SU-DHL-6 (cell line): ENCODE data around the gene ATP6V1C2.

Experiments
- H2AFZ ChIP-seq: fragments of 200-600 bp; sonication (generic); 2 replicates; pipeline ENCODE4 v1.6.1; 2014; ENCODE audit warnings: low read depth, mild to moderate bottlenecking, moderate library complexity, mixed read lengths, antibody characterized with exemption, low read length; ENCODE audit not compliant: severe bottlenecking
- H3F3A ChIP-seq: fragments of 200-600 bp; shearing (Covaris generic); 2 replicates; pipeline ENCODE4 v1.6.0; 2016; ENCODE audit warnings: antibody characterized with exemption, mild to moderate bottlenecking; ENCODE audit not compliant: insufficient read depth
- H3K27ac ChIP-seq: fragments of 200-600 bp; sonication (generic); 2 replicates; pipeline ENCODE4 v1.5.1; 2016; ENCODE audit warnings: low read depth, mild to moderate bottlenecking, low read length, moderate library complexity, mixed read lengths
- H3K27me3 ChIP-seq: fragments of 200-600 bp; sonication (generic), shearing (Covaris generic); 2 replicates; pipeline ENCODE4 v1.6.0; 2014; ENCODE audit warnings: mild to moderate bottlenecking, low read length
- H3K36me3 ChIP-seq: fragments of 200-600 bp; sonication (generic); 2 replicates; pipeline ENCODE4 v1.6.1; 2014; ENCODE audit warnings: mild to moderate bottlenecking, low read length, mixed read lengths
- H3K4me2 ChIP-seq: fragments of 300-600, 200-600 bp; shearing (Covaris generic), sonication (generic); 2 replicates; pipeline ENCODE4 v1.6.0; 2014; ENCODE audit warnings: low read length, low read depth, mild to moderate bottlenecking; ENCODE audit not compliant: poor library complexity, severe bottlenecking
- H3K4me3 ChIP-seq: fragments of 200-600 bp; sonication (generic); 2 replicates; pipeline ENCODE4 v1.5.1; 2014; ENCODE audit warnings: antibody characterized with exemption, low read length, mild to moderate bottlenecking, mixed read lengths; ENCODE audit not compliant: insufficient read depth, poor library complexity, severe bottlenecking
- H3K79me2 ChIP-seq: fragments of 200-600 bp; sonication (generic); 2 replicates; pipeline ENCODE4 v1.6.1; 2014; ENCODE audit warnings: mild to moderate bottlenecking, low read length, moderate library complexity; ENCODE audit not compliant: insufficient read depth
- H3K9ac ChIP-seq: fragments of 200-600 bp; sonication (generic); 2 replicates; pipeline ENCODE4 v1.7.0; 2014; ENCODE audit warnings: mild to moderate bottlenecking, low read length
- H3K9me2 ChIP-seq: fragments of 200-600 bp; sonication (generic); replicated peaks from 2 replicates; pipeline ENCODE4 v1.6.1; 2014; ENCODE audit warnings: low read length; ENCODE audit not compliant: insufficient read depth
- H3K9me3 ChIP-seq: fragments of 200-600 bp; sonication (generic); 2 replicates; pipeline ENCODE4 v1.6.1; 2014; ENCODE audit warnings: low read length, mixed read lengths; ENCODE audit not compliant: insufficient read depth
- H4K20me1 ChIP-seq: fragments of 200-600 bp; sonication (generic); 2 replicates; pipeline ENCODE4 v1.6.1; 2014; ENCODE audit warnings: low read depth, mild to moderate bottlenecking, antibody characterized with exemption, low read length, moderate library complexity, mixed read lengths
- EZH2phosphoT487 ChIP-seq: fragments of 200-600 bp; sonication (generic), shearing (Covaris generic); conservative IDR thresholded peaks from 2 replicates; pipeline ENCODE4 v1.6.1; 2018; ENCODE audit warnings: mild to moderate bottlenecking, antibody characterized with exemption, low read length, moderate library complexity, mixed read lengths
- TF ChIP-seq, protein P1 (sequence below): fragments of 200-600 bp; sonication (generic); IDR thresholded peaks from one replicate; pipeline ENCODE4 v1.5.1; 2017; ENCODE audit warnings: antibody characterized with exemption, mild to moderate bottlenecking, low read length, moderate library complexity; ENCODE audit not compliant: insufficient read depth, poor library complexity, severe bottlenecking

ATP6V1C2 gene

DNA sequence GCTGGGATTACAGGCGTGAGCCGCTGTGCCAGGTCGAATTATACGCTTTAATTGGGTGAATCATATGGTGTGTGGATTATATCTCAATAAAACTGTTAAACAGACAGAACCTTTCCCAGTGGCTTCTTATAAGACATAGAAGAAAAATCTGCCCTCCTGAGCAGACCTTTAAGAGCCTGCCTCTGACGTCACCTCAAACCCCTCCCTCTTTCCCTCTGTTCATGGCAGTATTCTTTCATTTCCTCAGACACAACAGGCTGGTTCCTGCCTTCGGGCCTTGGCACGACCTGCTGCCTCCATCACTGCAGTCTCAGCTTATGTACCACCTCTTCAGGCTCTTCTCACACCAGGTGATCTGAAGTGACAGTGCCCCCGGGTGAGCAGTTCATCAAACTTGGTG lies 105.2 kb downstream of the ATP6V1C2 start:
- no peaks in the 10 kb centered on the region for H3K36me3 ChIP-seq
- no peaks in the 10 kb centered on the region for H4K20me1 ChIP-seq
- no peaks in the 10 kb centered on the region for H3K9me3 ChIP-seq
- no peak overlapping the region for H3K4me2 ChIP-seq
- H3K27ac ChIP-seq, result no peak overlapping the region
- H3K9ac ChIP-seq, result no peak overlapping the region
- no peaks in the 10 kb centered on the region for H3K79me2 ChIP-seq
- no peaks in the 10 kb centered on the region for H3F3A ChIP-seq
- H3K27me3 ChIP-seq, result 0 out of 2 replicates have a peak, but pooled peaks cover 2% of the 10 kb centered on the region
- no peak overlapping the region for H2AFZ ChIP-seq
- TF ChIP-seq, protein P1, sequence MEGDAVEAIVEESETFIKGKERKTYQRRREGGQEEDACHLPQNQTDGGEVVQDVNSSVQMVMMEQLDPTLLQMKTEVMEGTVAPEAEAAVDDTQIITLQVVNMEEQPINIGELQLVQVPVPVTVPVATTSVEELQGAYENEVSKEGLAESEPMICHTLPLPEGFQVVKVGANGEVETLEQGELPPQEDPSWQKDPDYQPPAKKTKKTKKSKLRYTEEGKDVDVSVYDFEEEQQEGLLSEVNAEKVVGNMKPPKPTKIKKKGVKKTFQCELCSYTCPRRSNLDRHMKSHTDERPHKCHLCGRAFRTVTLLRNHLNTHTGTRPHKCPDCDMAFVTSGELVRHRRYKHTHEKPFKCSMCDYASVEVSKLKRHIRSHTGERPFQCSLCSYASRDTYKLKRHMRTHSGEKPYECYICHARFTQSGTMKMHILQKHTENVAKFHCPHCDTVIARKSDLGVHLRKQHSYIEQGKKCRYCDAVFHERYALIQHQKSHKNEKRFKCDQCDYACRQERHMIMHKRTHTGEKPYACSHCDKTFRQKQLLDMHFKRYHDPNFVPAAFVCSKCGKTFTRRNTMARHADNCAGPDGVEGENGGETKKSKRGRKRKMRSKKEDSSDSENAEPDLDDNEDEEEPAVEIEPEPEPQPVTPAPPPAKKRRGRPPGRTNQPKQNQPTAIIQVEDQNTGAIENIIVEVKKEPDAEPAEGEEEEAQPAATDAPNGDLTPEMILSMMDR, result no peak
- no peak for TF ChIP-seq EZH2phosphoT487
- H3K9me2 ChIP-seq, result no peaks in the 10 kb centered on the region
- no peak overlapping the region for H3K4me3 ChIP-seq

DNA sequence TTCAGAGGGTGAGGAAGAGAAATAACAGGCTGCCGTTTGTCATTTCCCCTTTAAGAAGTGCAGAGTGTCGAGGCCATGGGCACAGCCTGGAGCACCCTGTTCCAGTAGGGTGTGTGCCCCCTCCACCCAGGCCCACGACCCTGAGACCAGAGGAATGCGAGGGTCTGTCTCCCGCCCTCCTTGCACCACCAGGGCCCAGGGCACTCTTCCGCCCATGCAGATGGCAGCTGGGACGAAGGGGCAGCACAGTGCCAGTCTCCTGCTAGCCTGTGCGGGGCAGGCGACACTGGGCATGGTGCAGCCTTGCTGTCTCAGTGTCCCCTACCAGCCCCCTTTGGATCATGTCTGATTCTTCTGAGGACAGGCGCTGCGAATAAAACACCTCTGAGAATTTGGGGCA lies 106.9 kb downstream of the ATP6V1C2 start:
- H3K9ac ChIP-seq, result no peak overlapping the region
- no peak overlapping the region for H3K27ac ChIP-seq
- H4K20me1 ChIP-seq, result no peaks in the 10 kb centered on the region
- no peaks in the 10 kb centered on the region for H3K36me3 ChIP-seq
- no peak for TF ChIP-seq EZH2phosphoT487
- TF ChIP-seq, protein P1, result no peak
- H3K4me2 ChIP-seq, result no peak overlapping the region
- no peaks in the 10 kb centered on the region for H3K9me2 ChIP-seq
- no peaks in the 10 kb centered on the region for H3K9me3 ChIP-seq
- H3K27me3 ChIP-seq, result 0 out of 2 replicates have a peak, but pooled peaks cover 2% of the 10 kb centered on the region
- H3F3A ChIP-seq, result no peaks in the 10 kb centered on the region
- H3K4me3 ChIP-seq, result no peak overlapping the region
- H3K79me2 ChIP-seq, result no peaks in the 10 kb centered on the region
- no peak overlapping the region for H2AFZ ChIP-seq

DNA sequence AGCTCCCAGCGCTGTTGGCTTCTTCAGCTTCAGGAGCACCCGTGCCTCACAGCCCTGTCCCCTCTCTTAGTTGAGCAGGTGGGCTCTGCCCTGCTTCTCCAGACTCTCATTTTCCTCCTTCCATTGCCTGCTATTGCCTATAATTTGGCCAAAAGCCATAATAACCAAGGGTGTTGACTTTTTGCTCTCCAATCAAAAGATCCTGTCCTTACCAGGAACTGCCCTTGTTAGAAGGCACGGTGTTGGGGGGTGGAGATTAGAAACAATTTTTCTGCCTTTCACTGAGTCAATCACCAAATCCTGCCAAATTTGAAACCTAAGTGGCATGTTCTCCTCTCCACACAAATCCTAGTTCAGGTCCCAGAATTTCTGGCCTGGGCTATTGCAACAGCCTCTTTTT lies 107.9 kb downstream of the ATP6V1C2 start:
- H3K9ac ChIP-seq, result no peak overlapping the region
- no peaks in the 10 kb centered on the region for H4K20me1 ChIP-seq
- H3F3A ChIP-seq, result no peaks in the 10 kb centered on the region
- H3K27ac ChIP-seq, result no peak overlapping the region
- H2AFZ ChIP-seq, result no peak overlapping the region
- 0 out of 2 replicates have a peak, but pooled peaks cover 2% of the 10 kb centered on the region for H3K27me3 ChIP-seq
- no peak overlapping the region for H3K4me2 ChIP-seq
- no peak overlapping the region for H3K4me3 ChIP-seq
- no peaks in the 10 kb centered on the region for H3K9me2 ChIP-seq
- TF ChIP-seq, protein P1, result no peak
- TF ChIP-seq EZH2phosphoT487, result no peak
- H3K36me3 ChIP-seq, result no peaks in the 10 kb centered on the region
- no peaks in the 10 kb centered on the region for H3K79me2 ChIP-seq
- H3K9me3 ChIP-seq, result no peaks in the 10 kb centered on the region
